Measurements from ENCODE around the gene CDH8. TPM values are rescaled to one million over a fixed set of nuclear protein-coding genes. Genes with fewer than 3 reads are reported as not detected.

CDH8 gene
- polyA plus RNA-seq, 1 of the 3 experiments (the other 2 are of a cell fraction): 0.05 TPM

GRCh38 chr16:61892531-61892930 lies 143.7 kb downstream of the CDH8 start (continued):
- TF ChIP-seq ZBTB33 (IDR thresholded peaks at IDR 0.05; ENCODE audit: borderline replicate concordance, low read depth): no peak
- TF ChIP-seq GATA2 (CRISPR knock-in tag; IDR thresholded peaks at IDR 0.05): no peak
- TF ChIP-seq FOXM1 (IDR thresholded peaks at IDR 0.05; ENCODE audit: low read depth): no peak
- no peak for TF ChIP-seq REST (IDR thresholded peaks at IDR 0.05; ENCODE audit: low read depth, low read length)

- DNase-seq: no peak
- Histone ChIP-seq H4K20me1 (ENCODE audit: insufficient read depth) (no peaks in the 10 kb centered on the region), H3K4me1 (ENCODE audit: control insufficient read depth in 1 of 2, insufficient read depth in 2 of 2, low read depth in 1 of 2, low read length in 1 of 2) (peaks cover 0 to 6% of the 10 kb centered on the region in 2 experiments; a peak in 1 of 4 replicates), H3K9ac (no peak overlapping the region), H3K9me3 (no peaks in the 10 kb centered on the region), H2AFZ (ENCODE audit: low read depth) (no peak overlapping the region), H3K4me2 (no peak overlapping the region), H3K27ac (ENCODE audit: low read depth in 2 of 2, low read length in 1 of 2) (no peak overlapping the region), H3K27me3 (ENCODE audit: insufficient read depth) (no peaks in the 10 kb centered on the region), H3F3A (replicated peaks; ENCODE audit: insufficient read depth) (no peaks in the 10 kb centered on the region), H3K79me2 (ENCODE audit: insufficient read depth) (no peaks in the 10 kb centered on the region), H3K36me3 (replicated peaks in 1 of 2; ENCODE audit: control insufficient read depth in 1 of 2, insufficient read depth in 2 of 2, low read length in 1 of 2) (no peaks in the 10 kb centered on the region), H3K4me3 (ENCODE audit: low read depth in 2 of 2, low read length in 1 of 2) (no peak overlapping the region), H3K9me2 (no peaks in the 10 kb centered on the region)
- ChIA-PET CTCF (no interaction called here), POLR2A (no interaction called here)
- WGBS (ENCODE audit: low lambda C conversion rate): 31% methylated on average over 3 of the region's 3 CpGs
- TF ChIP-seq NRF1 (IDR thresholded peaks at IDR 0.05; ENCODE audit: low read depth, low read length) (no peak), MEF2A (IDR thresholded peaks at IDR 0.05; ENCODE audit: borderline replicate concordance, low read depth) (no peak), MAX (IDR thresholded peaks at IDR 0.05; ENCODE audit: low read depth) (no peak), RAD21 (IDR thresholded peaks at IDR 0.05; ENCODE audit: low read length) (no peak), ZBTB33 (IDR thresholded peaks at IDR 0.05; ENCODE audit: borderline replicate concordance, low read depth) (no peak), SMC3 (IDR thresholded peaks at IDR 0.05; ENCODE audit: low read depth, low read length) (no peak), TEAD4 (IDR thresholded peaks at IDR 0.05; ENCODE audit: borderline replicate concordance, insufficient read depth) (no peak), GATA2 (CRISPR knock-in tag; IDR thresholded peaks at IDR 0.05) (no peak), RFX5 (IDR thresholded peaks at IDR 0.05; ENCODE audit: low read length) (no peak), IRF3 (IDR thresholded peaks at IDR 0.05; ENCODE audit: low read depth, low read length) (no peak), FOXJ3 (CRISPR knock-in tag; IDR thresholded peaks at IDR 0.05) (no peak)
Measured at GRCh38 chr16:61891460-61891859, 144.8 kb downstream of the CDH8 start.

Measured in SK-N-SH (cell line).